Fibroblast of skin of back (primary cell): Measurements from ENCODE around the gene TMEM42. TPM values are rescaled to one million over a fixed set of nuclear protein-coding genes. Genes with fewer than 3 reads are reported as not detected.
"Not testable (repeated sequence)": the region's sequence is repeated elsewhere in the genome, so short reads cannot be mapped to it uniquely, and the experiment has no call there.

Experiments used
- DNase-seq: peaks from one replicate; pipeline ENCODE4 v3.0.0-alpha.2; 2013
- polyA plus RNA-seq, 2 experiments: library from polyadenylated mRNA; unstranded; fragments of 120-200 nt; gene quantifications; one replicate each; pipeline ENCODE4 v1.2.1, GENCODE V29; 2013; ENCODE audit not compliant: insufficient read length in 2 of 2

TMEM42 gene
- polyA plus RNA-seq (2013, experiment 1 of 2; ENCODE audit: insufficient read length): 12.0 TPM
- polyA plus RNA-seq (2013, experiment 2 of 2; ENCODE audit: insufficient read length): 15.7 TPM

- peak; percentile 87 for DNase-seq
Measured at GRCh38 chr3:44861412-44862225, at the start of gene TMEM42. TSS of gene TMEM42 (plus strand) at chr3:44861912. CDS start at chr3:44861925, 13 bp downstream.

GRCh38 chr3:44814751-44815150 lies 47.0 kb upstream of the TMEM42 start:
- no peak for DNase-seq

- not testable (repeated sequence) for DNase-seq
Measured at GRCh38 chr3:44816334-44816733, 45.4 kb upstream of the TMEM42 start.

GRCh38 chr3:44821206-44821605 lies 40.5 kb upstream of the TMEM42 start:
- not testable (repeated sequence) for DNase-seq

- peak; percentile 60 for DNase-seq
Measured at GRCh38 chr3:44825264-44825925, 36.3 kb upstream of the TMEM42 start.

- DNase-seq: no peak
Measured at GRCh38 chr3:44827196-44827595, 34.5 kb upstream of the TMEM42 start.

GRCh38 chr3:44831232-44831631 lies 30.5 kb upstream of the TMEM42 start:
- no peak for DNase-seq

- no peak for DNase-seq
Measured at GRCh38 chr3:44832032-44832431, 29.7 kb upstream of the TMEM42 start.

GRCh38 chr3:44832965-44833364 lies 28.7 kb upstream of the TMEM42 start:
- DNase-seq: no peak

- DNase-seq: no peak
Measured at GRCh38 chr3:44833394-44833793, 28.3 kb upstream of the TMEM42 start.

GRCh38 chr3:44835684-44836083 lies 26.0 kb upstream of the TMEM42 start:
- DNase-seq: no peak

GRCh38 chr3:44842376-44842775 lies 19.3 kb upstream of the TMEM42 start:
- DNase-seq: no peak

GRCh38 chr3:44845528-44846520 lies 15.9 kb upstream of the TMEM42 start:
- peak; percentile 7 for DNase-seq

- DNase-seq: no peak
Measured at GRCh38 chr3:44848634-44849033, 13.1 kb upstream of the TMEM42 start.

GRCh38 chr3:44856663-44857062 lies 5.0 kb upstream of the TMEM42 start:
- DNase-seq: not testable (repeated sequence)

GRCh38 chr3:44860117-44860516 lies 1.6 kb upstream of the TMEM42 start:
- DNase-seq: no peak

GRCh38 chr3:44862226-44862637 lies 520 bp downstream of the TMEM42 start:
- DNase-seq: peak; percentile 34

- DNase-seq: no peak
Measured at GRCh38 chr3:44865272-44866035, 3.7 kb downstream of the TMEM42 start.

GRCh38 chr3:44867421-44868111 lies 5.9 kb downstream of the TMEM42 start:
- DNase-seq: no peak

- DNase-seq: no peak
Measured at GRCh38 chr3:44870375-44871061, 8.8 kb downstream of the TMEM42 start.
